Measurements from ENCODE around the gene GNL3L. TPM values are rescaled to one million over a fixed set of nuclear protein-coding genes. Genes with fewer than 3 reads are reported as not detected.
"Not testable (repeated sequence)": the region's sequence is repeated elsewhere in the genome, so short reads cannot be mapped to it uniquely, and the experiment has no call there.

GNL3L gene
- total RNA-seq, 1 donor = 47.4 TPM

DNA sequence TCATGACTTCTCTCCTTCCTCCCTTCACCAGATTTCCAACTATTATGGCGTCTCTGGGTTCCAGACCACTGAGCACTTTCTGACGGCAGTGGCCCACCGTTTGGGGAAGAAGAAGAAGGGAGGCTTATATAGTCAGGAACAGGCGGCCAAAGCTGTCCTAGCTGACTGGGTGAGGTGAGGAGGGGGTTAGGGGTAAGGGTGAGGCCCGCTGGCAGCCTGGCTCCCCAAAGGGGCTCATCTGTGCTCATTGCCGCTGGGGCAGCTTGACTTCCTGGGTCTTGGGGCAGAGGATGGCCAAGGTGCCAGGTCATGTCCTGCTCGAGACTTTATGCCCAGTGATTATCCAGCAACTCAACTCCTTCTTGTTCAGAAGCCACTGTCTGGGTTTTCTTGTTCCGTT lies 21.8 kb downstream of the GNL3L start:
- no peak for DNase-seq (ENCODE audit: low read depth in 2 of 3, low spot score in 2 of 3)

- DNase-seq (ENCODE audit: low read depth in 2 of 3, low spot score in 2 of 3) = not testable (repeated sequence)
Measured at GRCh38 chrX:54555006-54555405, 25.0 kb downstream of the GNL3L start.

DNA sequence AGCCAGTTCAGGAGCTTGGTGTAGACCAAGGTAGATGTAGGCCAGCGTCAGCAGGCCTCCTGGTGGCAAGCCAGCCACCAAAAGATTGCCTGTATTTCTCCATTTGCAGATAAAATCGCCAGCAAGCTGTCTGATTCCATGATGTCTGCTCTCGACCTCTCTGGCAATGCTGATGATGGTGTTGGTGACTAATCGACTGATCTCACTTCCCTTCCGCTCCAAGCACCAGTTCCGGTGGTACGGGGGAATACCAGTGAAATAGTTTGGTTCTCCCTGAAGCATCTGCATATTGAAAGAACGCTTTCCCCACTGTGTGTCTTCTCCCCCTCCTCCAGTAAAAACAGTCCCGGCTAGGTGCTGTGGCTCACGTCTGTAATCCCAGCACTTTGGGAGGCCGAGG lies 30.4 kb downstream of the GNL3L start:
- DNase-seq (ENCODE audit: low read depth in 2 of 3, low spot score in 2 of 3) = no peak

DNA sequence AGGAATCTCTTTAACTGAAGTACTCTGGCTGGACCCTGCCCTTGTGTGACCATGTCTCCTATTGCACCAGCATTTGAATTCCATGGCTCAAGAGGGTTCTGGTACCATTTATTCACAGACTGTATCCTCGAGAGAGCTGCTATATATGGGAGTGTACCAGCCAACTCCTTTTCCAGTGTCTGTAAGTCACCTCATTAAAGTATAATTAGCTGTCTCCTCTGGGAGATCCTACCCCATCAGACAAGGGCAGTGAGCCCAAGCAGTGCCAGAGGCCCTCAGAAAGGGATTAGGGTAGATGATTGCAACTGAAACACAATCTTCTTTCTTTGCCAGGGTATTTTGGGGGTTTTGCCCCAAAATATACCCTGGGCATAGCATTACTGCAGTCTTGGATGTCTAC lies 31.6 kb downstream of the GNL3L start:
- DNase-seq (ENCODE audit: low read depth in 2 of 3, low spot score in 2 of 3) = no peak

GRCh38 chrX:54564936-54565335 lies 34.9 kb downstream of the GNL3L start:
- no peak for DNase-seq (ENCODE audit: low read depth in 2 of 3, low spot score in 2 of 3)

DNA sequence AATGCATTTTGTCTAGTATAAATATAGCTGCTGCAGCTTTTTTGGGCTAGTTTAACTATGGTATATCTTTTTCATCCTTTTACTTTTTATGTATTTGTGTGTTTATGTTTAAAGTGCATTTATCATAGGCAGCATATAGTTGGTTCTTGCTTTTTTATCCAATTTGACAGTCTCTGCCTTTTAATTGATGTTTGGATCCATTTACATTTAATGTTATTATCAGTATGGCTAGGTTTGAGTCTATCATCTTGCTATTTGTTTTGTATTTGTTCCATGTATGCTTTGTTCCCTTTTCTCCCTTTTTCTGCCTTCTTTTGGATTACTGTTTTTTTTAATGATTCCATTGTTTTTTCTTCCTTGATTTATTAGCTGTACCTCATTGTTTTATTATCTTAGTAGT lies 40.3 kb downstream of the GNL3L start:
- no peak for DNase-seq (ENCODE audit: low read depth in 2 of 3, low spot score in 2 of 3)

DNA sequence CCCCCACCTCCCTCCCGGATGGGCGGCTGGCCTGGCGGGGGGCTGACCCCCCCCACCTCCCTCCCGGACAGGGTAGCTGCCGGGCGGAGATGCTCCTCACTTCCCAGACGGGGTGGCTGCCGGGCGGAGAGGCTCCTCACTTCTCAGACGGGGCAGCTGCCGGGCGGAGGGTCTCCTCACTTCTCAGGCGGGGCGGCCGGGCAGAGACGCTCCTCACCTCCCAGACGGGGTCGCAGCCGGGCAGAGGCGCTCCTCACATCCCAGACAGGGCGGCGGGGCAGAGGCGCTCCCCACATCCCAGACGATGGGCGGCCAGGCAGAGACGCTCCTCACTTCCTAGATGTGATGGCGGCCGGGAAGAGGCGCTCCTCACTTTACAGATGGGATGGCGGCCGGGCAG lies 42.6 kb downstream of the GNL3L start:
- not testable (repeated sequence) for DNase-seq (ENCODE audit: low read depth in 2 of 3, low spot score in 2 of 3)

- DNase-seq (ENCODE audit: low read depth in 2 of 3, low spot score in 2 of 3) = no peak
Measured at GRCh38 chrX:54597728-54598127, 67.7 kb downstream of the GNL3L start.

DNA sequence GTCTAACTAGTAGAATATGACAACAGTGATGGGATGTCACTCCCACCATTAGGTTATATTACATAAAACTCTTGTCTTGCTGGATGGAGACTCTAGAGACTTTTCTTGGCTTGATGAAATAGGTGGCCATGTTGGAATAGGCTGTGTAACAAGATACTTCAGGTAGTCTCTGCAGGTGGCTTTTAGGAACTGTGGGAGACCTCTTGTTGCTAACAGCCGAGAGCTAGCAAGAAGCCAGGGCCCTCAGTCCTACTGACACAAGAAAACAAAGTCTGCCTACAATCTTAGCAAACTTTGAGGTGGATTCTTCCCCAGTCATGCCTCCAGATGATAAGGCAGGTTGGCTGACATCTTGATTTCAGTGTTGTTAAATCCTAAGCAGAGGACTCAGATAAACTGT lies 72.5 kb downstream of the GNL3L start:
- DNase-seq (ENCODE audit: low read depth in 2 of 3, low spot score in 2 of 3) = no peak

Other genes starting within 250 kb of the GNL3L start
- gene WNK3, start 172.2 kb upstream of the GNL3L start, total RNA-seq = 0.27 TPM
- gene TSR2, start 89.8 kb upstream of the GNL3L start, total RNA-seq = 8.9 TPM
- under 0.01 TPM for gene FGD1, start 34.0 kb upstream of the GNL3L start, total RNA-seq

All from hematopoietic multipotent progenitor cell (in vitro differentiated cells).